SK-N-SH (cell line): ENCODE data around the gene BMP5. TPM values are rescaled to one million over a fixed set of nuclear protein-coding genes. Genes with fewer than 3 reads are reported as not detected.

Experiments used
- CTCF ChIA-PET: fragments of 300-600, 350-600 bp; formaldehyde crosslinking; extraction: SDS; loops from one replicate; lab custom pipeline; 2021; lab: Yijun Ruan, JAX
- POLR2A ChIA-PET: fragments of 350-600 bp; sonication (Branson Sonifier 250); formaldehyde crosslinking; extraction: SDS; loops from one replicate; lab custom pipeline; 2020; ENCODE audit warnings: antibody characterized with exemption, inconsistent platforms; lab: Yijun Ruan, JAX
- DNase-seq: peaks from one replicate; pipeline ENCODE4 v3.0.0; 2012
- H2AFZ ChIP-seq: fragments of 200-600 bp; sonication (generic); 2 replicates; pipeline ENCODE4 v1.8.1; 2016; ENCODE audit warnings: antibody characterized with exemption, mild to moderate bottlenecking, low read depth
- H3F3A ChIP-seq: fragments of 200-600 bp; sonication (generic); replicated peaks from 2 replicates; pipeline ENCODE3; 2016; ENCODE audit warnings: antibody characterized with exemption, mild to moderate bottlenecking; ENCODE audit not compliant: insufficient read depth
- H3K27ac ChIP-seq, 2 experiments: fragments of 200-500 bp in 1 of 2; fragments of 200-600 bp in 1 of 2; sonication (Bioruptor generic) in 1 of 2; sonication (generic), shearing (Covaris generic) in 1 of 2; 2 replicates each; pipeline versions ENCODE4 v1.5.1 to v1.6.1; 2014 to 2016; ENCODE audit warnings: low read depth in 2 of 2, inconsistent platforms in 1 of 2, low read length in 1 of 2, mild to moderate bottlenecking in 1 of 2, mixed read lengths in 1 of 2
- H3K27me3 ChIP-seq: fragments of 200-600 bp; sonication (generic), shearing (Covaris generic); 2 replicates; pipeline ENCODE4 v1.6.1; 2016; ENCODE audit warnings: mixed run types; ENCODE audit not compliant: insufficient read depth
- H3K36me3 ChIP-seq, 2 experiments: fragments of 200-500 bp in 1 of 2; fragments of 200-600 bp in 1 of 2; sonication (Bioruptor generic) in 1 of 2; sonication (generic) in 1 of 2; replicated peaks in 1 of 2; 2 replicates each; pipeline versions ENCODE3 to v1.5.1; 2014 to 2016; ENCODE audit warnings: low read length in 1 of 2, mild to moderate bottlenecking in 1 of 2; ENCODE audit not compliant: insufficient read depth in 2 of 2, control insufficient read depth in 1 of 2
- H3K4me1 ChIP-seq, 2 experiments: fragments of 200-500 bp in 1 of 2; fragments of 200-600 bp in 1 of 2; sonication (Bioruptor generic) in 1 of 2; sonication (generic), shearing (Covaris generic) in 1 of 2; 2 replicates each; pipeline versions ENCODE4 v1.5.1 to v1.6.1; 2014 to 2016; ENCODE audit warnings: low read depth in 1 of 2, low read length in 1 of 2, mixed run types in 1 of 2; ENCODE audit not compliant: insufficient read depth in 2 of 2, control insufficient read depth in 1 of 2
- H3K4me2 ChIP-seq: fragments of 200-600 bp; sonication (generic), shearing (Covaris generic); 2 replicates; pipeline ENCODE4 v1.6.1; 2017; ENCODE audit warnings: mixed run types
- H3K4me3 ChIP-seq, 2 experiments: fragments of 200-500 bp in 1 of 2; fragments of 200-600 bp in 1 of 2; sonication (Bioruptor generic) in 1 of 2; sonication (generic), shearing (Covaris generic) in 1 of 2; 2 replicates each; pipeline versions ENCODE4 v1.5.1 to v1.8.1; 2014 to 2016; ENCODE audit warnings: low read depth in 2 of 2, inconsistent platforms in 1 of 2, low read length in 1 of 2, mild to moderate bottlenecking in 1 of 2, mixed read lengths in 1 of 2, moderate library complexity in 1 of 2
- H3K79me2 ChIP-seq: fragments of 200-600 bp; sonication (generic); 2 replicates; pipeline ENCODE4 v1.8.1; 2017; ENCODE audit warnings: mild to moderate bottlenecking; ENCODE audit not compliant: insufficient read depth
- H3K9ac ChIP-seq: fragments of 200-600 bp; sonication (generic); 2 replicates; pipeline ENCODE4 v1.6.1; 2017; ENCODE audit warnings: mixed run types
- H3K9me2 ChIP-seq: fragments of 200-600 bp; sonication (generic); 2 replicates; pipeline ENCODE4 v1.6.1; 2017; ENCODE audit warnings: mixed run types
- H3K9me3 ChIP-seq: fragments of 200-600 bp; sonication (generic); 2 replicates; pipeline ENCODE4 v1.6.1; 2017; ENCODE audit warnings: mixed run types, mild to moderate bottlenecking, moderate library complexity
- H4K20me1 ChIP-seq: fragments of 200-600 bp; sonication (generic); 2 replicates; pipeline ENCODE4 v1.6.1; 2017; ENCODE audit warnings: mild to moderate bottlenecking, mixed run types; ENCODE audit not compliant: insufficient read depth
- CHD2 ChIP-seq: fragments of 150-350 bp; IDR thresholded peaks from 2 replicates; pipeline ENCODE4 v1.6.1; 2018; ENCODE audit warnings: low read length; ENCODE audit not compliant: partially characterized antibody
- CTCF ChIP-seq: fragments of 200-600 bp; sonication (generic); IDR thresholded peaks from 2 replicates; pipeline ENCODE4 v1.6.1; 2017; ENCODE audit warnings: antibody characterized with exemption, mild to moderate bottlenecking, moderate library complexity
- ELF1 ChIP-seq: IDR thresholded peaks from 2 replicates; pipeline ENCODE4 v1.4.0; 2012
- EP300 ChIP-seq, 2 experiments: IDR thresholded peaks; 2 replicates each; pipeline versions ENCODE4 v1.4.0 to v1.6.1; 2012; ENCODE audit warnings: borderline replicate concordance in 1 of 2, low read depth in 1 of 2, low read length in 1 of 2
- FOXJ3 ChIP-seq: sonication (generic); formaldehyde crosslinking; IDR thresholded peaks from 2 replicates; pipeline ENCODE4 v1.5.1; 2020; ENCODE audit warnings: mild to moderate bottlenecking, missing genetic modification reagents
- JUND ChIP-seq: IDR thresholded peaks from 2 replicates; pipeline ENCODE4 v1.4.0; 2012
- MAX ChIP-seq: IDR thresholded peaks from 2 replicates; pipeline ENCODE4 v1.4.0; 2012; ENCODE audit warnings: low read depth
- MEF2A ChIP-seq: IDR thresholded peaks from 2 replicates; pipeline ENCODE4 v1.4.0; 2012; ENCODE audit warnings: low read depth, borderline replicate concordance
- MXI1 ChIP-seq: IDR thresholded peaks from 2 replicates; pipeline ENCODE4 v1.6.1; 2012; ENCODE audit warnings: mild to moderate bottlenecking, low read depth, low read length, improper control_type of control experiment
- NFIC ChIP-seq: IDR thresholded peaks from 2 replicates; pipeline ENCODE4 v1.4.0; 2012; ENCODE audit warnings: borderline replicate concordance
- NRF1 ChIP-seq: IDR thresholded peaks from 2 replicates; pipeline ENCODE4 v1.6.1; 2012; ENCODE audit warnings: low read depth, mild to moderate bottlenecking, low read length
- PBX3 ChIP-seq: IDR thresholded peaks from 2 replicates; pipeline ENCODE4; 2012
- RAD21 ChIP-seq: IDR thresholded peaks from 2 replicates; pipeline ENCODE4 v1.6.1; 2012; ENCODE audit warnings: mild to moderate bottlenecking, low read length
- RCOR1 ChIP-seq: fragments of 150-350 bp; IDR thresholded peaks from 2 replicates; pipeline ENCODE4 v1.6.1; 2017; ENCODE audit warnings: antibody characterized with exemption, low read length
- RXRA ChIP-seq: IDR thresholded peaks from 2 replicates; pipeline ENCODE4 v1.4.0; 2012; ENCODE audit warnings: low read depth, mild to moderate bottlenecking, borderline replicate concordance
- SIN3A ChIP-seq: IDR thresholded peaks from 2 replicates; pipeline ENCODE4 v1.6.1; 2012; ENCODE audit warnings: low read depth, mild to moderate bottlenecking, low read length, moderate library complexity, borderline replicate concordance
- SMC3 ChIP-seq: IDR thresholded peaks from 2 replicates; pipeline ENCODE4 v1.6.1; 2012; ENCODE audit warnings: low read depth, low read length, improper control_type of control experiment
- TAF1 ChIP-seq: IDR thresholded peaks from 2 replicates; pipeline ENCODE4 v1.6.1; 2012; ENCODE audit warnings: low read depth, mild to moderate bottlenecking, low read length, moderate library complexity, borderline replicate concordance
- USF1 ChIP-seq: IDR thresholded peaks from 2 replicates; pipeline ENCODE4 v1.4.0; 2012; ENCODE audit warnings: low read depth, borderline replicate concordance
- USF2 ChIP-seq: fragments of 150-350 bp; IDR thresholded peaks from 2 replicates; pipeline ENCODE4 v1.6.1; 2017; ENCODE audit warnings: antibody characterized with exemption, low read length, low read depth, borderline replicate concordance
- ZBTB33 ChIP-seq: IDR thresholded peaks from 2 replicates; pipeline ENCODE4 v1.4.0; 2012; ENCODE audit warnings: low read depth, borderline replicate concordance
- WGBS: methylation state at CpG from one replicate; pipeline ENCODE4 v1.1.6; 2017; ENCODE audit warnings: low lambda C conversion rate; 5-methylcytosine and 5-hydroxymethylcytosine counted together
- polyA plus RNA-seq, 3 experiments: library from polyadenylated mRNA; depleted of rRNA; stranded (reverse); fragments of >200 nt; gene quantifications; 2 replicates each; pipeline ENCODE4 v1.2.3, GENCODE V29; 2012

BMP5 gene
- polyA plus RNA-seq, 1 of the 3 experiments (the other 2 are of a cell fraction): 0.05 TPM

- CTCF ChIA-PET: interaction anchor here (1.1 kb wide), 1 partner anchor 9 kb away, joined by 3 read pairs; no protein-coding TSS in a partner anchor
- no peaks in the 10 kb centered on the region for H3K79me2 ChIP-seq
- no peak overlapping the region for H3K4me3 ChIP-seq
- H3K9ac ChIP-seq: no peak overlapping the region
- H3K9me2 ChIP-seq: no peaks in the 10 kb centered on the region
- no peak for DNase-seq
- no peaks in the 10 kb centered on the region for H4K20me1 ChIP-seq
- H3K27me3 ChIP-seq: no peaks in the 10 kb centered on the region
- H3K36me3 ChIP-seq: no peaks in the 10 kb centered on the region
- no peaks in the 10 kb centered on the region; a peak in 1 of 4 replicates for H3K4me1 ChIP-seq
- H2AFZ ChIP-seq: no peak overlapping the region
- no peaks in the 10 kb centered on the region for H3F3A ChIP-seq
- H3K4me2 ChIP-seq: no peak overlapping the region
- H3K27ac ChIP-seq: no peak overlapping the region
- H3K9me3 ChIP-seq: no peaks in the 10 kb centered on the region
- no peak for TF ChIP-seq TAF1
- no peak for TF ChIP-seq SIN3A
- no peak for TF ChIP-seq NFIC
- TF ChIP-seq MAX: no peak
- TF ChIP-seq RXRA: no peak
- TF ChIP-seq, all 33 proteins: peak for 0
- POLR2A ChIA-PET: no interaction called here
Observed at GRCh38 chr6:55839080-55839479, 36.3 kb downstream of the BMP5 start.

- Histone ChIP-seq H3K27me3 (no peaks in the 10 kb centered on the region), H4K20me1 (no peaks in the 10 kb centered on the region), H3F3A (no peaks in the 10 kb centered on the region), H3K9me3 (no peaks in the 10 kb centered on the region), H3K79me2 (no peaks in the 10 kb centered on the region), H3K4me2 (no peak overlapping the region), H3K36me3 (no peaks in the 10 kb centered on the region), H2AFZ (no peak overlapping the region), H3K9ac (no peak overlapping the region), H3K27ac (no peak overlapping the region), H3K4me1 (no peaks in the 10 kb centered on the region), H3K9me2 (no peaks in the 10 kb centered on the region), H3K4me3 (no peak overlapping the region)
- TF ChIP-seq ELF1 (no peak), SMC3 (no peak), EP300 (IDR thresholded peaks at IDR 0.05; ENCODE audit: borderline replicate concordance in 1 of 2, low read depth in 1 of 2, low read length in 1 of 2) (no peak), TAF1 (no peak), MXI1 (no peak), RCOR1 (no peak), PBX3 (no peak), NRF1 (no peak), RAD21 (no peak), CHD2 (no peak), USF2 (no peak), MEF2A (no peak), JUND (no peak), USF1 (no peak), CTCF (no peak), FOXJ3 (CRISPR knock-in tag) (no peak), ZBTB33 (no peak)
- no peak for DNase-seq
- WGBS: 67% methylated on average over 4 of the region's 4 CpGs
- POLR2A ChIA-PET: no interaction called here
- CTCF ChIA-PET: no interaction called here
Observed at GRCh38 chr6:55836945-55837344, 38.4 kb downstream of the BMP5 start.
